BE2C (cell line): ENCODE results near the gene BIN1.

Source experiments
- DNase-seq: peaks from one replicate; pipeline ENCODE4 v3.0.0-alpha.2; 2020
- H3K27me3 ChIP-seq: fragments of 250-450 bp; sonication (Bioruptor Pico); 2 replicates; pipeline ENCODE4 v1.5.1; 2020; ENCODE audit warnings: mild to moderate bottlenecking
- H3K36me3 ChIP-seq: fragments of 250-450 bp; sonication (Bioruptor Pico); 2 replicates; pipeline ENCODE4 v1.5.1; 2020; ENCODE audit warnings: mild to moderate bottlenecking
- H3K4me1 ChIP-seq: fragments of 250-450 bp; sonication (Bioruptor Pico); 2 replicates; pipeline ENCODE4 v1.5.1; 2020
- H3K4me3 ChIP-seq: 2 replicates; pipeline ENCODE4 v1.5.1; 2011; ENCODE audit warnings: low read depth, low read length
- H3K9me3 ChIP-seq: fragments of 250-450 bp; sonication (Bioruptor Pico); 2 replicates; pipeline ENCODE4 v1.5.1; 2020
- CTCF ChIP-seq: IDR thresholded peaks from 2 replicates; pipeline ENCODE4 v1.5.1; 2012; ENCODE audit warnings: mild to moderate bottlenecking, low read depth, low read length

BIN1 gene

GRCh38 chr2:127072970-127073369 lies 34.0 kb downstream of the BIN1 start:
- Histone ChIP-seq H3K36me3 (no peaks in the 10 kb centered on the region), H3K27me3 (no peaks in the 10 kb centered on the region), H3K4me3 (no peak overlapping the region), H3K4me1 (no peaks in the 10 kb centered on the region; the same call in 1 of the 2 replicates), H3K9me3 (no peaks in the 10 kb centered on the region)
- TF ChIP-seq CTCF, result no peak
- DNase-seq, result peak; percentile 54

GRCh38 chr2:127072396-127072795 lies 34.6 kb downstream of the BIN1 start:
- H3K9me3 ChIP-seq, result no peaks in the 10 kb centered on the region
- no peak for DNase-seq
- no peaks in the 10 kb centered on the region; the same call in 1 of the 2 replicates for H3K4me1 ChIP-seq
- no peaks in the 10 kb centered on the region for H3K27me3 ChIP-seq
- H3K4me3 ChIP-seq, result no peak overlapping the region
- no peaks in the 10 kb centered on the region for H3K36me3 ChIP-seq
- no peak for TF ChIP-seq CTCF

GRCh38 chr2:127071901-127072328 lies 35.0 kb downstream of the BIN1 start:
- Histone ChIP-seq H3K36me3 (no peaks in the 10 kb centered on the region), H3K27me3 (no peaks in the 10 kb centered on the region), H3K4me1 (no peaks in the 10 kb centered on the region; the same call in 1 of the 2 replicates), H3K4me3 (no peak overlapping the region), H3K9me3 (no peaks in the 10 kb centered on the region)
- no peak for TF ChIP-seq CTCF
- no peak for DNase-seq

- no peak for DNase-seq
- Histone ChIP-seq H3K4me3 (no peak overlapping the region), H3K36me3 (no peaks in the 10 kb centered on the region), H3K27me3 (no peaks in the 10 kb centered on the region), H3K4me1 (peaks cover 2% of the 10 kb centered on the region), H3K9me3 (no peaks in the 10 kb centered on the region)
- TF ChIP-seq CTCF, result no peak
These were observed 36.7 kb downstream of the BIN1 start for GRCh38 chr2:127070221-127070620.

GRCh38 chr2:127069536-127069935 lies 37.4 kb downstream of the BIN1 start:
- no peak for TF ChIP-seq CTCF
- no peaks in the 10 kb centered on the region for H3K36me3 ChIP-seq
- DNase-seq, result no peak
- no peak overlapping the region for H3K4me3 ChIP-seq
- H3K27me3 ChIP-seq, result no peaks in the 10 kb centered on the region
- peaks cover 6% of the 10 kb centered on the region for H3K4me1 ChIP-seq
- no peaks in the 10 kb centered on the region for H3K9me3 ChIP-seq

GRCh38 chr2:127069003-127069402 lies 38.0 kb downstream of the BIN1 start:
- Histone ChIP-seq H3K4me3 (no peak overlapping the region), H3K36me3 (no peaks in the 10 kb centered on the region), H3K27me3 (no peaks in the 10 kb centered on the region), H3K9me3 (no peaks in the 10 kb centered on the region), H3K4me1 (peaks cover 8% of the 10 kb centered on the region)
- no peak for DNase-seq
- no peak for TF ChIP-seq CTCF
